ENCODE measurements around the gene C1QTNF4.
"Not testable (repeated sequence)": the region's sequence is repeated elsewhere in the genome, so short reads cannot be mapped to it uniquely, and the experiment has no call there.

Gene C1QTNF4

GRCh38 chr11:47593934-47594855 is at the start of gene C1QTNF4:
Gene C1QTNF4, minus strand, starts transcription at chr11:47594411. Its CDS starts 3,601 bp downstream, at chr11:47590810.
- DNase-seq (ENCODE audit: low read depth in 2 of 2), result no peak

GRCh38 chr11:47642099-47642855 is 48.1 kb upstream of the C1QTNF4 start, which contains the start of gene MTCH2:
Gene MTCH2, minus strand, starts transcription at chr11:47642559. Its CDS starts 94 bp downstream, at chr11:47642465.
- peak; percentile 90 to 92 for DNase-seq (ENCODE audit: low read depth in 2 of 2)

- DNase-seq (ENCODE audit: low read depth in 2 of 2), result no peak
Measured at GRCh38 chr11:47641600-47642098, 47.4 kb upstream of the C1QTNF4 start.

GRCh38 chr11:47640506-47640905 is 46.3 kb upstream of the C1QTNF4 start:
- not testable (repeated sequence) for DNase-seq (ENCODE audit: low read depth in 2 of 2)

GRCh38 chr11:47636331-47636730 is 42.1 kb upstream of the C1QTNF4 start:
- not testable (repeated sequence) for DNase-seq (ENCODE audit: low read depth in 2 of 2)

GRCh38 chr11:47631473-47631872 is 37.3 kb upstream of the C1QTNF4 start:
- DNase-seq (ENCODE audit: low read depth in 2 of 2), result no peak

GRCh38 chr11:47628026-47628425 is 33.8 kb upstream of the C1QTNF4 start:
- no peak for DNase-seq (ENCODE audit: low read depth in 2 of 2)

- no peak for DNase-seq (ENCODE audit: low read depth in 2 of 2)
Measured at GRCh38 chr11:47626234-47626633, 32.0 kb upstream of the C1QTNF4 start.

GRCh38 chr11:47620836-47621378 is 26.7 kb upstream of the C1QTNF4 start:
- no peak for DNase-seq (ENCODE audit: low read depth in 2 of 2)

- DNase-seq (ENCODE audit: low read depth in 2 of 2), result no peak
Measured at GRCh38 chr11:47617417-47617809, 23.2 kb upstream of the C1QTNF4 start.

GRCh38 chr11:47616726-47617416 is 22.7 kb upstream of the C1QTNF4 start:
- no peak for DNase-seq (ENCODE audit: low read depth in 2 of 2)

- DNase-seq (ENCODE audit: low read depth in 2 of 2), result no peak
Measured at GRCh38 chr11:47615249-47615648, 21.0 kb upstream of the C1QTNF4 start.

- DNase-seq (ENCODE audit: low read depth in 2 of 2), result no peak
Measured at GRCh38 chr11:47611348-47611794, 17.2 kb upstream of the C1QTNF4 start.

- DNase-seq (ENCODE audit: low read depth in 2 of 2), result no peak
Measured at GRCh38 chr11:47609675-47610074, 15.5 kb upstream of the C1QTNF4 start.

- DNase-seq (ENCODE audit: low read depth in 2 of 2), result no peak
Measured at GRCh38 chr11:47607380-47607779, 13.2 kb upstream of the C1QTNF4 start.

- DNase-seq (ENCODE audit: low read depth in 2 of 2), result no peak
Measured at GRCh38 chr11:47606731-47607130, 12.5 kb upstream of the C1QTNF4 start.

- no peak for DNase-seq (ENCODE audit: low read depth in 2 of 2)
Measured at GRCh38 chr11:47605921-47606320, 11.7 kb upstream of the C1QTNF4 start.

- DNase-seq (ENCODE audit: low read depth in 2 of 2), result no peak
Measured at GRCh38 chr11:47603295-47603694, 9.1 kb upstream of the C1QTNF4 start.

- DNase-seq (ENCODE audit: low read depth in 2 of 2), result no peak
Measured at GRCh38 chr11:47599902-47600301, 5.7 kb upstream of the C1QTNF4 start.

- no peak for DNase-seq (ENCODE audit: low read depth in 2 of 2)
Measured at GRCh38 chr11:47595967-47596366, 1.8 kb upstream of the C1QTNF4 start.

- DNase-seq (ENCODE audit: low read depth in 2 of 2), result no peak
Measured at GRCh38 chr11:47595029-47595428, 818 bp upstream of the C1QTNF4 start.
